Stimulated activated CD4-positive, alpha-beta T cell treated with anti-CD3 and anti-CD28 coated beads, Interleukin-1b, Interleukin-23, amount 100 ng/mL, for 1 hour (primary cell): ENCODE measurements around the gene CPLX1.
"Not testable (repeated sequence)": the region's sequence is repeated elsewhere in the genome, so short reads cannot be mapped to it uniquely, and the experiment has no call there.

Experiments
- DNase-seq, 2 donors: peaks; one replicate each; pipeline ENCODE4 v3.0.0-alpha.2; 2020; ENCODE audit warnings: low read depth in 2 of 2

CPLX1 gene

GRCh38 chr4:820230-821172 is 5.4 kb downstream of the CPLX1 start:
- no peak for DNase-seq

- DNase-seq: no peak
Observed at GRCh38 chr4:819401-820229, 6.3 kb downstream of the CPLX1 start.

GRCh38 chr4:818106-818921 is 7.6 kb downstream of the CPLX1 start:
- no peak for DNase-seq

- DNase-seq: no peak
Observed at GRCh38 chr4:815464-816146, 10.3 kb downstream of the CPLX1 start.

- DNase-seq: no peak
Observed at GRCh38 chr4:814312-814850, 11.5 kb downstream of the CPLX1 start.

- DNase-seq: no peak
Observed at GRCh38 chr4:813900-814299, 12.0 kb downstream of the CPLX1 start.

- DNase-seq: no peak
Observed at GRCh38 chr4:808860-809570, 16.9 kb downstream of the CPLX1 start.

GRCh38 chr4:807792-808191 is 18.1 kb downstream of the CPLX1 start:
- DNase-seq: no peak

GRCh38 chr4:806979-807378 is 18.9 kb downstream of the CPLX1 start:
- DNase-seq: not testable (repeated sequence)

- DNase-seq: no peak
Observed at GRCh38 chr4:804804-805203, 21.1 kb downstream of the CPLX1 start.

GRCh38 chr4:803884-804283 is 22.0 kb downstream of the CPLX1 start:
- DNase-seq: no peak

GRCh38 chr4:801436-802124 is 24.3 kb downstream of the CPLX1 start:
- no peak for DNase-seq

- no peak for DNase-seq
Observed at GRCh38 chr4:797066-797465, 28.9 kb downstream of the CPLX1 start.

GRCh38 chr4:796206-796605 is 29.7 kb downstream of the CPLX1 start:
- no peak for DNase-seq

GRCh38 chr4:795726-796119 is 30.2 kb downstream of the CPLX1 start:
- DNase-seq: no peak

- no peak for DNase-seq
Observed at GRCh38 chr4:794900-795725, 30.8 kb downstream of the CPLX1 start.

GRCh38 chr4:793941-794621 is 31.8 kb downstream of the CPLX1 start:
- DNase-seq: no peak
